ENCODE data around the gene FNDC11.
"Not testable (repeated sequence)": the region's sequence is repeated elsewhere in the genome, so short reads cannot be mapped to it uniquely, and the experiment has no call there.

FNDC11 gene

GRCh38 chr20:63567386-63568169, 13.6 kb downstream of the FNDC11 start:
- peak; percentile 18 for DNase-seq

DNA sequence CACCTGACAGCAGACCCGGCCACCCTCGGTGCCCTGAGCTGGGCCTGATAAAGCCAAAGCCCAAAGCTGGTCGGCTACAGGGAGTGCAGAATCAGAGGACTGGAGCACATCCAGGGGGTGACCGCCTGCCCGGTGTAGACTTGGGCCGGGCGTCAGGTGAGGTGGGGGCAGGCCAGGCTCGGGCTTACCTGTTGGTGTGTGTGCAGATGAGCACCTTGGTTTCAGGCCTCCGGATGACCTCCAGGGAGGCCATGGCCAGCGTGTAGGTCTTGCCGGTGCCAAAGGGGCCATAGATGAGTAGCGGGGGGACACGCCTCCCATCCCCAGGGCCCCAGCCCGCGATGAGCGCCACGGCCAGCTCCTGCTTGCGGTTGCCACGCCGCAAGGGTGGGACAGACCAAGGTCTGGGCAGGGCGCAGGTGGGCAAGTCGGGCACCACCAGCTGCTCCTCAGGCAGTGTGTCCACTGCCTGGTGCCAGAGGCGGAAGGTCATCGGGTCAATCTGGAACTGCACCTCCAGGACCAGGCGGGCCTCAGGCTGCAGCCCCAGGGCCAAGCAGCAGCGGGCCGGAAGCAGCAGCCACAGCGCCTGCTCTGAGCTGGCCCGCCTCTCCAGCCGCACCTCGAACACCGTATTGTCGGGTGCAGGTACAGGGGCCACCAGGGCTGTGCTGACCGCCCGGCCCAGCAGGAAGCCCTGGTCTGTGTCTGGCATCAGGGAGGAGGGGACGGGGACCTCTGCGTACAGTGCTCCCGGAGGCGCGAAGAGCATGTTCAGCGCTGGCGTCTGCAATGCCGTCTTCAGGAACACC, 14.4 kb downstream of the FNDC11 start:
- no peak for DNase-seq

GRCh38 chr20:63568986-63569949, 15.3 kb downstream of the FNDC11 start:
- DNase-seq = no peak

- no peak for DNase-seq
These were observed 16.5 kb downstream of the FNDC11 start for GRCh38 chr20:63570281-63571086.

GRCh38 chr20:63571087-63571478, 17.1 kb downstream of the FNDC11 start:
- DNase-seq = not testable (repeated sequence)

DNA sequence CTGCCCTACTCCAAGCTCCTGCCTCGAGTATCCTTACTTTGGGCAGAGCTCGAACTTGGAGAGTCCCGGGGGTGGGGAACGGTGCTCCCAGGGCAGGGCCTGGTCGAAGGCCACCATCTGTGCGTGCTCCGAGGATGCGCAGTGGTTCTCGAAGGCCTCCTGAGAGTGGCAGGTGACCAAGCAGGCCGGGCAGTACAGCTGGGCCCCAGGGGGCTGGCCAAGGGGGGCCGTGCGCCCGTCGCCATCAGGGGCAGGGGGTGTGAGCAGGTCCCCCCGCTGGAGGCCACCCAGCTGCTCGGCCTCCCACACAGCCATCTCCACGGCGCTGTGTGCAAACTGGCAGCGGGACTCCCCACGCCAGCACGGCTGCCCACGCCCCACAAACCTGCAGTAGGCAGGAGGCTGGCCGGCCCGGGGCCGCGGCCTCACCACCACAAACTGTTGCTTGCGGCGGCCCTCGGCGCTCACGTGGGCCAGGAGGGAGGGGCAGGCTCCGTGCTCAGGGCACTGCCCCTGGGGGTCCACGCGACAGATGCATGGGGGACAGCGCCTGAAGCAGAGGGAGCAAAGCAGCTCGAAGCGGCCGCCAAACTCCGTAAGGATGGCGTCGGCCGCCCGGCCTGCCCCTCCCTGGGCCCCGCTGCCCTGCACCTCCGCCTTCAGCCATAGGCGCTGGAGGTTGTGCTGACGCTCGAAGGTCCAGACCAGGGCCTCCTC, 18.3 kb downstream of the FNDC11 start:
- DNase-seq = no peak

- no peak for DNase-seq
These were observed 19.1 kb downstream of the FNDC11 start for GRCh38 chr20:63572788-63573646.

GRCh38 chr20:63573647-63574131, 19.7 kb downstream of the FNDC11 start:
- DNase-seq = no peak

DNA sequence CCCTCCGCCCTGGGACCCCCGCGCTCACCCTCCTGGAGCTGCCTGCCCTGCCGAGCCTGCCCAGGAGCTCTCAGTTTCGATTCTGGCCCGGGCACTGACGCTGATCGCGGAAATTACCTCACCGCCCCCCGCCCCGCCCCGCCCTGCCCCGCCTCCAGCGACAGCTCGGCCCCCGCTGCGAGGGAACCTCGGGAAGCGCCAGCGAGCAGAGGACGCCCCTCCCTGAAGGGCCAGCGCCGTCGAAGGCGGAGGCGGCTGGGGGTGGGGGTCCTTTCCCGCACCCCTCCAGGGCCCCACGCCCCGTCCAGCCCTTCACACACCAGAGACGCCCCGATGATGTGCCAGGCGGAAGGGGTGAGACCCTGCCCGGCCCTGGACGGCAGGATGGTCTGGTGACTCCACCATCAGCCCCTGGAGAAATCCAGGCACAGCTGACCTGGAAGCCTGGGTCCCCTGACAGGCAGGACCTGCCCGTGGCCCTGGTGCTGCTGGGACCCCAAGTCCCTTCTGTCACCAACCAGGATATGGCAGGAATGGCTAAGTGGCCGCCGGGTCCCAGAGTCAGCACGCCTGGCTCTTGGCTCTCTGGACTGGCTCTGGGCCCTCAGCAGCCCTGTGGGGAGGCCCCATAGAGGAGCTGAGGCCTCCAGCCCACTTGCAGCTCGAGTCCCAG, 20.3 kb downstream of the FNDC11 start, which contains the start of gene HELZ2:
Gene HELZ2 (minus strand): TSS at position 84 of the 673 bp plus-strand sequence. CDS start 1,854 bp downstream, outside the sequence.
- DNase-seq = peak; percentile 37

GRCh38 chr20:63574829-63575743, 21.1 kb downstream of the FNDC11 start:
- no peak for DNase-seq

DNA sequence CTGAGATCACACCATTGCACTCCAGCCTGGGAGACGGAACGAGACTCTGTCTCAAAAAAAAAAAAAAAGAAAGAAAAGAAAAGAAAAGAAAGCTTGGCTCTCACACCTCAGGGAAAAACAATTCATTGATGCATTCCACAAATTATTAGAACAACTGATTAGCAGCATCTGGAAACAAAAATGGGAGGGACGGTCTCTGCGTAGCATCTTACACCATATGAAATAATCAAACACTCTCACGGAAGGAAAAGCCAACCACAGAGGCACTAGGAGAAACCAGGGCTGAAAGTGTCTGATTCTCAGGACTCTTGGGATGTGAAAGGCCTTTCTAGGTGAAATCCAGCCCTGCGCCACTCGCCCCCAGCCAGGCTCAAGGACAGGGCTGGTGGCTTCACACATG, 22.4 kb downstream of the FNDC11 start:
- no peak for DNase-seq

- DNase-seq = peak; percentile 39
These were observed 23.4 kb downstream of the FNDC11 start for GRCh38 chr20:63577317-63577894.

DNA sequence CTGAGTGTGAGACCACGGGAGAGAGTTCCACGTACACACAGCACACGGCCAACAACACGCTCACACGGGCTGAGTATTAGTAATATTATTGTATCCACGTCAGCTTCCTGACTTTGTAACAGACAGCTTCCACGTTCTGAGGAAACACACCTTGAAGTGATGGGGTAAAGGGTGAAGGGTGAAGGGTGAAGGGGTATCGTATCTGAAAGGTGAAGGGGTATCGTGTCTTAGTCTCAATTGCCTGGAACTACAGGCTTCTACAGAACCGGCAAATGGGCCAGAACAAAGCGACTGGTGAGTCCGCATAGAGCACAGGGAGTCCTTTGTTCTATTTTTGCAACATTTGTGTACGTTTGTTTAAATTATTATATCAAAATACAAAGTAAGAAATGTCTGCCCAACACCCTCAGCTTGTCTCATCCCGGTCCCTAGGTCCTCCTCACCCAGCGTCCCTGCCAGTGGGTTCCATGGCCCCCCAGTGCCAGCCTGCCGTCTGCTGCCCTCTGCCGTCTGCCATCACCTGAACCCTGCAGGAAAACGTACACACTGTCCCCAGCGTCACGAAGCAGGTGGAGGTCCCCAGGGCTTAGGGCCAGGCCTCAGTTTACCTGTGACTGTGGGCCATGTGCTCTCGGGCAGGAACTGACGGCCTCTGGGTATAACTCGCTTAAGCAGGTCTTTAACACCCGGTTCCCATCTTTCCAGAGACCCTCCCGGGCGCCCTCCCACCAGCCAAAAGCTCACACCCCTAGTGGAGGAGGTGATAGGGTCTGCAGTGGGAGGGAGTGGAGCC, 24.5 kb downstream of the FNDC11 start:
- no peak for DNase-seq

DNA sequence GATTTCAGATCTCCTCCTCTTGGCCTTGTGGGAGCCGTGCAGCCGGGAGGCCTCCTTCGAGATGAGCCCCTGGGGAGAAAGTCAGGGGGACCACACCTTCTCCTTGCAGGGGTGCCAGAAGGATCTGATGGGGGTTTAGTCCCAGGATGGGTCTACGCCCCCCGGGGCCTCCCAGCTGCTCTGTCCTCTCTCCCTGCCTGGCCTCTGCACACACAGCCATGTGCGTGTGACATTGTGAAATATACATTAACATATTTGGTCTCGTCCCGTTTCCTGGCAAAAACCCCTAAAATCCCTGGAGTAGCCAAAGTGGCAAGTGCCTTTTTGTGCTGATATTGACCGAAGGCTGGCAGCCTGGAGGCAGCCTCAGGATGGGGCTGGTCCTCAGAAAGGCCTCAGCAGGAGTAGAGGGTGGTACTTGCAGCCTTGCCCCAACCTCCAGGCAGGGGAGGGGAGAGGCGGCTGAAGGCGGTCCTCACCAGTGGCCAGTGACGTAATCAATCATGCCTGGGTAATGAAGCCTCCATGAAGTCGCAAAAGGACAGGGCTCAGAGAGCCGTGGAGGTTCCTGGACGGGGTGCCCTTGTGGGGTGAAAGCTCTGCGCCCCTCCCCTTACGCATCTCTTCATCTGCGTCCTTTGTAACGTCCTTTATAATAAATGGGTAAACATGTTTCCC, 25.2 kb downstream of the FNDC11 start:
- DNase-seq = no peak

- DNase-seq = no peak
These were observed 27.0 kb downstream of the FNDC11 start for GRCh38 chr20:63580796-63581461.

All from midbrain (tissue), 1 donor.